Gastroesophageal sphincter (tissue), 3 donors: ENCODE results near the gene MFNG.

ENCODE experiments used
- CTCF ChIP-seq, 4 experiments: fragments of 200-600 bp in 2 of 4; fragments of 450-650 bp in 2 of 4; sonication (generic) in 1 of 4; IDR thresholded peaks; one replicate each; pipeline ENCODE4 v1.5.1; 2017 to 2019; ENCODE audit warnings: antibody characterized with exemption in 4 of 4, mild to moderate bottlenecking in 2 of 4, moderate library complexity in 2 of 4
- POLR2A ChIP-seq, 2 donors: fragments of 450-650 bp; IDR thresholded peaks; one replicate each; pipeline ENCODE4 v1.6.1; 2017; ENCODE audit warnings: antibody characterized with exemption in 2 of 2, mild to moderate bottlenecking in 2 of 2, moderate library complexity in 1 of 2
- POLR2AphosphoS5 ChIP-seq: sonication (generic); formaldehyde crosslinking; IDR thresholded peaks from one replicate; pipeline ENCODE4 v1.6.1; 2017; ENCODE audit warnings: antibody characterized with exemption

GRCh38 chr22:37520776-37521191 lies 34.6 kb upstream of the MFNG start:
- TF ChIP-seq CTCF (IDR thresholded peaks at IDR 0.05) (no peak), POLR2A (IDR thresholded peaks at IDR 0.05) (no peak), POLR2AphosphoS5 (no peak)
